HG03103 (cell line): ENCODE measurements around the gene CDKL1.
"Not testable (repeated sequence)": the region's sequence is repeated elsewhere in the genome, so short reads cannot be mapped to it uniquely, and the experiment has no call there.

Source experiments
- ATAC-seq: cut with Tn5 transposase; IDR thresholded peaks from one replicate; pipeline ENCODE4 v1.9.1; 2021; ENCODE audit warnings: low read depth; ENCODE audit not compliant: unreplicated experiment

The CDKL1 gene

DNA sequence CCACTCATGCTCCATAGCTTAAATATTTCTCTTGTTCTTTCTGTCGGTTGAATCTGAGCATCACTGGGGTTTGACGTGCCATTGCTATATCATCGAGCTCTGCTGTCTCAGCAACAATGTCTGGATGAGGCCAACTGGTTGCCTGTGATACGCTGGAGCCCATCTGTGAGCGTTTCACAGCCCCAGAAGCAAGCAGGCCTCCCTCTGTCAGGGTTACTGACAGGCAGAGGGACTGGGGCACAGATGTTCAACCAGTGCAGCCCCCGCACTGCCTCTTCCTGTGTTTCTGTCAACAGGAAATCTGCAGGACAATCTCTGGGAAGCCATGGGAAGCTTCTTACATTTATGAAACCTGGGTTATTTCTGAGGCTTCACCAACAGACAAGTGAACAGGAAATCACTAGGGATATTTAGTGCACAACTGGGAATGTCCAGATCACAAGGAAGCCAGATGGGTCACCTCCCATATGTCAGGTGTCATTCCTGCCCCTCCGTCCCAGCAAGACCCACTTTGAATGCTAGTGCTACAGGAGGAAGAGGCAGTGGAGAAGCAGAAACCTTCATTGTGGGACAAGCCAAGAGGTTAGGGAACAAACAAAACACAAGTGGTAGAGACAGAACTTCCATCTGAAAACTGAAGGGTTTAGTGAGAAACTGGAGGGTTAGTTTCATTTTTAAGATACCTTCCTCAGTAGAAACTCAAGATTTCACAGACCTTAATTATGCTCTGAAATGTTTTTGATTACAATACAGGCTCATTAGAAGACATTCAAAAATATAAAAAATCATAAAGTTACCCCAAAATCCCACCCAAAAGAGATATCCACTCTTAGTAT lies 60.5 kb downstream of the CDKL1 start:
- no peak for ATAC-seq

GRCh38 chr14:50335389-50335788 lies 61.3 kb downstream of the CDKL1 start:
- ATAC-seq, result no peak

DNA sequence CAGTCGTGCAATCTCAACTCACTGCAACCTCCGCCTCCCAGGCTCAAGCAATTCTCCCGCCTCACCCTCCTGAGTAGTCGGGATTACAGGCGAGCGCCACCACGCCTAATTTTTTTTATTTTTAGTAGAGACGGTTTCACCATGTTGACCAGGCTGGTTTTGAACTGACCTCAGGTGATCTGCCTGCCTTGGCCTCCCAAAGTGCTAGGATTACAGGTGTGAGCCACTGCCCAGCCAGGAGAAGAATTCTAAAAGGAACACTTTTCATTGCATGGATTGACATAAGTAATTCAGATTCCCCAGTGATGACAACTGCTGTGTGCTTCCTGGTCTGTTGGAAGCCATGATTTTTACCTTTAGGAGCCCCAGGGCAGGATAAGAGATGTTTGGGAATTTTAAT lies 62.5 kb downstream of the CDKL1 start:
- no peak for ATAC-seq

DNA sequence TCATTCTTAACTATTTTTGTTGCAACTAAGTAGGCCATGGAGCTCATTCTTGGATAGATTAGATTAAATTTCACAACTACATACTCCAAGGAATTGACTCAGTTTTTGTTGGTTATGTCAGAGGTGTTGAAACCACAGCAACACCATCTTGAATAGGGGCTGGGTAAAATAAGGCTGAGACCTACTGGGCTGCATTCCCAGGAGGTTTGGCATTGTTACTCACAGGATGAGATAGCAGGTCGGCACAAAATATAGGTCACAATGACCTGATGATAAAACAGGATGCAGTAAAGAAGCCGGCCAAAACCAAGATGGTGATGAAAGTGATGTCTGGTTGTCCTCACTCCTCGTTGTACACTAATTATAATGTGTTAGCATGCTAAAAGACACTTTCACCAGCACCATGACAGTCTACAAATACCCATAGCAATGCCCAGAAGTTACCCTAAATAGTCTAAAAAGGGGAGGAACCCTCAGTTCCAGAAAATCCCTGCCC lies 63.6 kb downstream of the CDKL1 start:
- no peak for ATAC-seq

GRCh38 chr14:50331596-50331995 lies 65.1 kb downstream of the CDKL1 start:
- no peak for ATAC-seq

GRCh38 chr14:50321009-50321660 lies 75.5 kb downstream of the CDKL1 start:
- ATAC-seq, result peak; percentile 87

- ATAC-seq, result peak; percentile 33
These were observed 76.4 kb downstream of the CDKL1 start for GRCh38 chr14:50320283-50320682.

GRCh38 chr14:50319721-50320120 lies 77.0 kb downstream of the CDKL1 start:
- no peak for ATAC-seq

GRCh38 chr14:50319293-50319692 lies 77.4 kb downstream of the CDKL1 start:
- ATAC-seq, result no peak

GRCh38 chr14:50318031-50318626 lies 78.6 kb downstream of the CDKL1 start:
- ATAC-seq, result no peak

- not testable (repeated sequence) for ATAC-seq
These were observed 82.6 kb downstream of the CDKL1 start for GRCh38 chr14:50314098-50314497.

DNA sequence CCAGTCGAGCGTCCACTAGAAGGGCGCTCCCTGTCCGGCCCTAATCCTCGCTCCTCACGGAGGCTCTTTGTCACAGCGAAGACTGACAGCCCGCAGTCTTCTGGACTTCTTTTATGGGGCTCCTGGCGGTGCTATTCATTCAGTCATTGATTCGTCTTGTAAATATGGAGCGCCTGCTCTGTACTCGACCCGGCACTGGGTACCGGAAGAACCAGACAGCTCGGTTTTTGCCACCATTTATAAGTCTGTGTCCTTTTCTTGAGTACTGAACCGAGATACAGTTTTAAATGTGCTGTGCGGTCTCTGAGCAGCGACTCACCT lies 84.0 kb downstream of the CDKL1 start:
- peak; percentile 16 for ATAC-seq

DNA sequence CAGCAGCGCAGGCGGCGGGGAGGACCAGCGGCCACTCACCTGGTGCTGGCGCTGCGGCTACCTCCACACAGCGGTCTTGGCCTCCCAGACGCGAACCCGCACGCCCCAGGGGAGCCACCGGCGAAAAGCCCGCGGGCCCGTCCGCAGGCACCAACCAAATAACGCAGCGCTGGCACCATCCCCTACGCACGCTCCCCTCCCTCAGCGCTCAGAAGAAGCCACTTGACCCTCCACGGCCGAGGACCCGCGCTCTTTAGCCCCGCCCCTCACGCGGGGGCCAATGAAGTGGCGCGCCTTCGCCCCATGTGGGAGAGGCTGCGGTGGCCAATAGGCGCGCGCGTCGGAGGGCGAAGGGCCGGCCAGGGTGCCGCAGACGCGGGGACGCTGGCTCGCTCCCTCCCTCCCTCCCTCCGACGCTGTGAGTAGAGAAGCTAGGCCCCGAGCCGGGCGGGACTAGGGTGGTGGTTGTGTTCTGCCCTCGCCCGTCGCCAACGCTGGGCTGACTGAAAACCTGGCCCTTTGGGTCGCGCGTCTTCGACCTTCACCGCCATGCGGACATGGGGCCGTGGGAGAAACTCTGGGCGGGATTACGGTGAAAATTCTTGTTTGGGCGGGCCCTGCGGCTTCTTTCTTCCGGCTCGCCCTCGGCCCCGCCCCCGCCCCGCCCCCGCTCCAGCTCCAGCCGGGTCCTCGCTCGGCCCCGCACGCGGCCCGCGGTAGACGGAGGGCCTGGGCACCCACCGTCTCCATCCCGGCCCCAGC lies 84.5 kb downstream of the CDKL1 start, which contains the start of the genes DMAC2L and L2HGDH:
Gene DMAC2L, plus strand, starts transcription at position 353 of the 762 bp plus-strand sequence. CDS start 9,164 bp downstream, outside the sequence.
Gene L2HGDH, minus strand, starts transcription at position 258 of the 762 bp plus-strand sequence. Its CDS starts 79 bp downstream, at position 179.
- ATAC-seq, result peak; percentile 88

- ATAC-seq, result no peak
These were observed 85.2 kb downstream of the CDKL1 start for GRCh38 chr14:50311337-50311971.

DNA sequence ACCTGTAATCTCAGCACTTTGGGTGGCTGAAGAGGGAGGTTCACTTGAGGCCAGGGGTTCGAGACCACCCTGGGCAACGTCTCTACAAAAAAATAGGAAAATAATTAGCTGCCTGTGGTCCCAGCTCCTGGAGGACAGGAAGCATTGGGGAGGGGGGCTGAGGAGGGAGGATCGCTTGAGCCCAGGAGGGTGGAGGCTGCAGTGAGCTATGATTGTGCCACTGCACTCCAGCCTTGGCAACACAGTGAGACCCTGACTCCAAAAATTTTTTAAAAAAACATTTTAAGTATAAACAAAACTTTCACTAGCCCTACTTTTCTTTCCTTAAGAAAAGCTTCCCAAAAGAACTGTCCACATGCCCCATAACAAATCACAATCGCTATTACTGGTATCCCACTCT lies 86.2 kb downstream of the CDKL1 start:
- no peak for ATAC-seq

DNA sequence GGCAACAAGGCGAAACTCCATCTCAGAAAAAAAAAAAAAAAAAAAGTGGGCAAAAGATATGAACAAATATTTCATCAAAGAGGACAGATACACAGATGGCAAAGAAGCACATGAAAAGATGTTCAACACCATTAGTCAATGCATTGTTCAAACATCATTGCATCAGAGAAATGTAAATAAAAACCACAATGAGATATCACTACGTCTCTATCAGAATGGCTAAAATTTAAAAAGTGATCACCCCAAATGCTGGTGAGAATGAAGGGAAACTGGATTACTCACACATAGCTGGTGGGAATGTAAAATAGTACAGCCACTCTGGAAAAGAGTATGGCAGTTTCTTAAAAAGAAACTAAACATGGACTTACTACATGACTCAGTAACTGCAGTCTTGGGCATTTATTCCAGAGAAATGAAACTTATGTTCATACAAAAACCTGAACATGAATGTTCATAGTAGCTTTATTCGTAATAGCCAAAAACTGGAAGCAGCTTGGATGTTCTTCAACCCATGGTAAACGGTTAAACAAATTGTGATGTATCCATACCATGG lies 88.2 kb downstream of the CDKL1 start:
- no peak for ATAC-seq

DNA sequence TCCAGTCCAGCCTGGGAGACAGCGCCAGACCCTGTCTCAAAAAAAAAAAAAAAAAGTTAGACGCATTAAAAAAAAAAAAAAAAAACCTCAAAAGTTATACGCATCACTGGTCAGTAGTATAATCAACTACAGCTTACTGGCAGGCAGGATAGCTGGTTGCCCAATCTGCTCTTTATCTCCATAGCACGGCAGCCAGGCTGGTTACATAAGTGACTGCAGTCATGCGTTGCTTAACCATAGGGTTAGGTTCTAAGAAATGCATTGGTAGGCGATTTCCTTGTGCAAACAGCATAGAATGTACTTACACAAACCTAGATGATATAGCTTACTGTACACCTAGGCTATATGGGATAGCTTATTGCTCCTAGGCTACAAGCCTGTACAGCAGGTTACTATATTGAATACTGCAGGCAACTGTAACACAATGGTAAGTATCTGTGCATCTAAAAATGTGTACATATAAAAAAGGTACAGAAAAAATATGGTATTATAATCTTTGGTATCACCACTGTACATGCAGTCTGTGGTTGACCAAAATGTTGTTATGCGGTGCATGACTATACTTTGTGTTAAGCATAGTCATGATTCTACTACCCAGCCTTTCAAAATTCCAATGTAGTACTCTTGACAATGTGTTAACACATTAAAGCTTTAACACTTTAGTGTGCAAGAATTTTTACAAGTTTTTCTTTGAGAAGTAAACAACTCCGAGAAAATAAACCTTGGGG lies 92.8 kb downstream of the CDKL1 start:
- no peak for ATAC-seq

DNA sequence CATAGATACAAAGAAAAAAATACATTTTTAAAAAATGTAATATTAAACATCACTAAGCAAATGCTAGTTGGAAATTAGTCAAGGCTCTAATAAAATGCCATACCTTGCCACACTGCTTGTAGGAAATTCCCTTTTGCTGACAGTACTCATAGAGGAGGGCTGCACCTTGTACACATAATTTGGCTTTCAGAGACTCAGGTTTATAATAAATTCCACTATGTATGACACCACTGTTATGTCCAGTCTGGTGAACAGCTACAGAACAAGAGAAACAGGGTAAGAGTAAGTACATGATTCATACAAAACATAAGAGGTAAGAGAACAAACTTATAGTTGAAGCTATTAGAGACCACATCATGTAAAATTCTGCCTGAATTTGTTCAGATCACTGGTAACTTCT lies 94.8 kb downstream of the CDKL1 start:
- ATAC-seq, result no peak

DNA sequence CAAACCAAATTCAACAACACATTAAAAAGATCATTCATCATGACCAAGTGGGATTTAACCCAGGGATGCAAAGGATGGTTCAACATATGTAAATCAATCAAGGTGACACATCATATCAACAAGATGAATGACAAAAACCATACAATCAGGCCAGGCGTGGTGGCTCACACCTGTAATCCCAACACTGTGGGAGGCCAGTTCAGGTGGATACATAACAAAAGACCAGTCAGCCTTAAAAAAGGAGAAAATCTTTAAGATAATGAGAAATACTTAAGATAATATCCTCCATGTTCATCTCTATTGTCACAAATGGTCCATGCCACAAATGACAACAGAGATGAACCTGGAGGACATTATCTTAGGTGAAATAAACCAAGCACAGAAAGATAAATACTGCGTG lies 97.1 kb downstream of the CDKL1 start:
- ATAC-seq, result no peak
